GM18951 (cell line): Measurements from ENCODE around the gene MYH11.

ENCODE experiments used
- POLR2A ChIP-seq: IDR thresholded peaks from 4 replicates; pipeline ENCODE4 v1.6.1; 2011; ENCODE audit warnings: mild to moderate bottlenecking; ENCODE audit not compliant: insufficient read length, insufficient read depth; ENCODE audit errors: extremely low read depth
- in situ Hi-C: fragments of 300-500 bp; cut with MboI; formaldehyde crosslinking; loops from one replicate; pipeline ENCODE4 v1.12.0; 2022; ENCODE audit warnings: low sequenced_read_pairs, mixed read lengths, inconsistent platforms; ENCODE audit not compliant: unreplicated experiment

MYH11 gene

GRCh38 chr16:15726715-15727114, 130.1 kb downstream of the MYH11 start:
- in situ Hi-C loops: no loop called here
- TF ChIP-seq POLR2A: no peak

GRCh38 chr16:15725641-15726240, 131.1 kb downstream of the MYH11 start:
- TF ChIP-seq POLR2A: no peak
- in situ Hi-C loops: no loop called here

DNA sequence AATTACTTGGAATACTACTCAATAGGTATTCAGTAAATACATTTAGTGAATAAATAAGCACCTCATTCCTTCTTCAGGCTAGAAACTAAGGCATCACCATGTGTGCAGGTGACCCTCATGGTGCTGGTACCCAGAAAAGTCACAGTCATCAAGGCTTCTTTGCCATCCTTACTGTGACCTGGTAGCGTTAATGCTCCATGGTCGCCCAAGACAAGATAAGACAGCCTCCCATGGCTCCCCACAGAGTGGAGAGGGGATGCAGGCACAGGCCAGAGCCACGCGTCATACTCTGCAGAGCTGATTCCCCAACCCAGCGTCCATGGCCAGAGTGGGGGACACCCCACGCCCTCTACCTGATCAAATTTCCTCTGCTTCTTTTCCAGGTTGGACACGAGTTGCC, 133.0 kb downstream of the MYH11 start:
- no peak for TF ChIP-seq POLR2A
- in situ Hi-C loops: no loop called here

- TF ChIP-seq POLR2A: peak; percentile 13
- in situ Hi-C loops: no loop called here
Measured at GRCh38 chr16:15721018-15721417, 135.8 kb downstream of the MYH11 start.

DNA sequence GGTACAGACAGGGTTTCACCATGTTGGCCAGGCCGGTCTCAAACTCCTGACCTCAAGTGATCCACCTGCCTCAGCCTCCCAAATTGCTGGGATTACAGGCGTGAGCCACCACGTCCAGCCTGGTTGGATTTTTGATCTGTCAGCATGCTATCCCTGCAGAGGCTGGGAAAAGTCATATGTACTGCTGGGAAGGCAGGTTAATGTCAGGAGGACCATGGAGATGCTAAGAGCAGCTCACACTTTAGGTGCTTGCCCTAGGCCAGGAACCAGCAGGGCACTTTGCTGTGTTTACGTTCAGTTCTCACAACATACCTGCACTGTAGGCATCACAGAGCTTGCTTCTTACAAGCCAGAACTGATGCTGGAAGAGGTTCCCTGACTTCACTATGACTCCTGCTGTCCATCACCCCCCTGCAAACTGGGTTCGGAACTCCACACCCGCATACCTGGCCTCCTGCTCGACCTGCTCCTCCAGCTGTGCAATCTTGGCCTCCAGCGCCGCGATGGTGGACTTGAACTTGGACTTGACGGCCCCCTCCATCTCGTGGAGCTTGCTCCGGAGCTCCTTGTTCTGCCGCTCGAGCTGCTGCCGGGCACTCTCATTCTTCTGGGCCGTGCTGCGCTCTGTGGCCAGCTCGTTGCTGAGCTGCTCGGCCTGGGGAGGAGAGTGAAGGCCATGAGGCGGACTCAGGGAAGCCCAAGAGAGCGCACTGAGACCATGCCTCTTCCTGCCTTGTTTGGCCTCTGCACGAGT, 140.0 kb downstream of the MYH11 start:
- in situ Hi-C loops: no loop called here
- TF ChIP-seq POLR2A: no peak

GRCh38 chr16:15715221-15715620, 141.6 kb downstream of the MYH11 start:
- in situ Hi-C loops: no loop called here

DNA sequence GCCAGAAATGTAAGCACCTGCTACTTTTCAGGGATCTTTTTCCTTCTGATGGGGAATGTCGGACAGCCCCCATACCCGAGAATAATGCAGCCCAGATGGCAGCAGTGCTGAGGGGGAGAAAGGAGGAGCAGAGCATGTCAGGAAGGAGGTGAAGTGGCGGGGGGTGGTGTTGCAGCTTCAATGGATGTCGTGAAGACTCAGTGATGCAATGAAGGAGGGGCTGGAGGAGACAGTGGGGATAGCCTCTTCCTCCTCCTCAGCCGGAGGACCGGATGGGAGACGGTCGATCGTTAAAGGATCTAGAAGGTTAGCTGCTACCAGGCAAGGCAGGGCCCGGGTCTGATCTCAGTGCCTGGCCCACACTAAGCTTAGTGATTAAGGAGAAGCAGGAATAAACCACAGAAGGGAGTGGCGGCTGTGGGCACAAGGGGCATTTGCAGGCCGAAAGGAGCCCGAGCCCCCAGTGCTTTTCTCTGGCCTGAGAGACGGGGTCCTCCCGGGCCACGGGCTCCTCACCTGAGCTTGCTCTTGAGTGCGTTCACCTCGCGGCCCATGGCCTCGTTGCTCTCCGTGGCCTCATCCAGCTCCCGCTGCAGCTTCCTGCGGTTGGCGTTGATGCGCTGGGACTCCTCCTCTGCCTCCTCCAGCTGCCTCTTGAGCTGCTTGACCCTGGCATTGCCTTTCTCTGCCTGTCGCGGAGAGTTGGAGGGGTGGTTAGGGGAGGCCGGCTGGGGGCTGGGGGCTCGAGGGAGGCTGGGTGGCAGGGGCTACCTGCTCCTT, 142.2 kb downstream of the MYH11 start:
- in situ Hi-C loops: no loop called here

More at GRCh38 chr16:15715221-15715620, 141.6 kb downstream of the MYH11 start:
- TF ChIP-seq POLR2A: no peak

DNA sequence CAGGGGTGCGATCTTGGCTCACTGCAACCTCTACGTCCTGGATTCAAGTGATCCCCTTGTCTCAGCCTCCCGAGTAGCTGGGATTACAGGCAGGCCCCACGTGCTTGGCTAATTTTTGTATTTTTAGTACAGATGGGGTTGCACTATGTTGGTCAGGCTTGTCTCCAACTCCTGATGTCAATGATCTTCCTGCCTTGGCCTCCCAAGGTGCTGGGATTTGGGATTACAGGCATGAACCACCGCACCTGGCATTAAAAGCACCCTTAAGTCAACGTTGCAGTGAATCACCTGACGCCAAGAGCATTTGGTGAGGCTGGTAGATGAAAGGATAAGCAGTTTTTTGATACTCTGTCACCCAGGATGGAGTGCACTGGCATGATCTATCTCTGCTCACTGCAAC, 147.8 kb downstream of the MYH11 start:
- in situ Hi-C loops: no loop called here
- TF ChIP-seq POLR2A: no peak

More for the DNA sequence above, 142.2 kb downstream of the MYH11 start:
- TF ChIP-seq POLR2A: no peak

DNA sequence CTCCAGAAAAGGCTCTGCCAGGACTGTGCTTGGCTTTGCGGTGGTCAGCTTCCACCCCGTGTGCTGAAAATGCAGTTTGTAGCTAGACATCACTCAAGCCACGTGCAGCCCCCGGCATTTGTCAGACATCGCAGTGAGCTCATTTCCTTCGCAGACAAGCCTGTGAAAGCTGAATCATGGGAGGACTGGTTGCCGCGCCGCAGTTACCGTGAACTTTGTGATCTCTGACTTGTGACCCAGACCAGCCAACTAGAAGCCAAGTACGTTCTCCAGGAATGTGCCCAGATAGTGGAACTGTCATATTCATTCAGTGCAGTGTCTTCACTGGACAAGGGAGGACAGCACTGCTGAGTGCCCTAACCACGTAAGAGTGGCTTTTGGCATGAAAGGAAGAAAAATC, 148.7 kb downstream of the MYH11 start:
- no peak for TF ChIP-seq POLR2A
- in situ Hi-C loops: no loop called here

- in situ Hi-C loops: no loop called here
- no peak for TF ChIP-seq POLR2A
Measured at GRCh38 chr16:15707332-15707731, 149.5 kb downstream of the MYH11 start.

DNA sequence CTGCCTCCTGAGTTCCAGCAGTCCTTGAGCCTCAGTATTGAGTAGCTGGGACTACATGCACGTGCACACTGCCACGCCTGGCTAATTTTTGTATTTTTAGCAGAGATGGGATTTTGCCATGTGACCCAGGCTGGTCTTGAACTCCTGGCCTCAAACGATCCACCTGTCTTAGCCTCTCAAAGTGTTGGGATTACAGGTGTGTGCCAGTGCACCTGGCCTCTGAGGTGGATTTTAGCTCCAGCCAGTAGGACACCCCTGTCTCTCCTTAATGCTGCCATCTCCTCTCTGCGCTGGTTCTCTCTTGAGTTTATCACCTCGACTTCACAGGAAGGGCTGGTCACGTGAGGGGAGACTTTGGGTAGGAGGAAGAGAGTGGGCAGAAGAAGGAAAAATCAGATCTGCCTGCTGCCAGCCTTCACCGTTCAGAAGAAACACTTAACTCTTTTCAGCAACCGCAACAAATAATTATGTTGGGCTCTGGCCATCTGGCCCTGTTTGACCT, 151.7 kb downstream of the MYH11 start:
- TF ChIP-seq POLR2A: no peak
- in situ Hi-C loops: no loop called here

- in situ Hi-C loops: no loop called here
- no peak for TF ChIP-seq POLR2A
Measured at GRCh38 chr16:15704545-15704987, 152.3 kb downstream of the MYH11 start.

DNA sequence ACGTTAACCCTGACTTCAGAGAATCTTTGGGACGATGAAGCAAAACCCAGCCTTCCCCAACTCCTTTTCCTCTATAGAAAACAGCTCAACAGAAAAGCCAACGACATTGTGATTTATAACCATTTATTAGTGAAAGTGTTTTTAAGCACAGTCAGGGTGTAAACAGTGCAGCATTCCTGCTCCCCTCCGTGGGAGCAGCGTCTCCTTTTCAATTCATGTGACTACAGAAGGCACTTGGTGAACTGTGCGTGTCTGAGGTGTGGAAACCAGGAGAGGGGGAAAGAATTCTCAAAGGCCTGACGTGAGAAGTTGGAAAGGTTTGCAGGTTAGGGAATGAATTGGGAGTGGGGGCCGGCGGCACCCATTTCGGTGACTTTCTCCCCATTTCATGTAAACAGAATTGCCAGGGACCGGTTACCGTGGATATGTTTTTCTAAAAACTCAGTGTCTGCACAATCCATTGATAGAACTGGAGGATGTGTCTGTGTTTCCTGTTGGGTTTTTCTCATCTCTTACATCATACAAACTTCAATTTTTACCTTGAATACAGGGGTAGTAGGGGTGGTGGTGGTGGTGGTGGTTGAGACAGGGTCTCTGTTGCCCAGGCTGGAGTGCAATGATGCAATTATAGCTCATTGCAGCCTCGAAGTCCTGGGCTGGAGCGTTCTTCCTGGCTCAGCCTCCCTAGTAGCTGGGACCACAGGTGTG, 153.6 kb downstream of the MYH11 start:
- in situ Hi-C loops: no loop called here
- TF ChIP-seq POLR2A: no peak
